Endodermal cell (in vitro differentiated cells): ENCODE results near the gene ATP6AP1. TPM values are rescaled to one million over a fixed set of nuclear protein-coding genes. Genes with fewer than 3 reads are reported as not detected.

Source experiments
- DNase-seq: peaks from one replicate; pipeline ENCODE4 v3.0.0-alpha.2; 2017
- H3K27ac ChIP-seq: 2 replicates; pipeline ENCODE4 v1.5.1; 2013; ENCODE audit warnings: mild to moderate bottlenecking, low read depth, low read length, moderate library complexity
- H3K27me3 ChIP-seq: 2 replicates; pipeline ENCODE4 v1.6.1; 2013; ENCODE audit warnings: mild to moderate bottlenecking, low read length, moderate library complexity; ENCODE audit not compliant: insufficient read depth, control insufficient read depth, poor library complexity, severe bottlenecking
- H3K36me3 ChIP-seq: 2 replicates; pipeline ENCODE4 v1.7.0; 2013; ENCODE audit warnings: mild to moderate bottlenecking, low read length, moderate library complexity; ENCODE audit not compliant: control insufficient read depth, insufficient read depth
- H3K4me1 ChIP-seq: one replicate; pipeline ENCODE4 v1.7.0; 2013; ENCODE audit warnings: low read length; ENCODE audit not compliant: control insufficient read depth, insufficient read depth
- H3K4me3 ChIP-seq: 2 replicates; pipeline ENCODE4 v1.5.1; 2013; ENCODE audit warnings: mild to moderate bottlenecking, low read length, moderate library complexity
- H3K9ac ChIP-seq: 2 replicates; pipeline ENCODE4 v1.6.1; 2013; ENCODE audit warnings: mild to moderate bottlenecking, low read length, moderate library complexity; ENCODE audit not compliant: poor library complexity, severe bottlenecking; ENCODE audit errors: extremely low read depth
- H3K9me3 ChIP-seq: 2 replicates; pipeline ENCODE4 v1.6.1; 2013; ENCODE audit warnings: mild to moderate bottlenecking, low read length, moderate library complexity; ENCODE audit not compliant: control insufficient read depth
- H3K27ac Mint-ChIP-seq: 2 replicates; pipeline ENCODE4 v1.8.0; 2020; ENCODE audit warnings: mixed read lengths
- H3K27me3 Mint-ChIP-seq: 2 replicates; pipeline ENCODE4 v1.8.0; 2021; ENCODE audit warnings: mild to moderate bottlenecking, mixed read lengths; ENCODE audit not compliant: insufficient read depth
- H3K36me3 Mint-ChIP-seq: 2 replicates; pipeline ENCODE4 v1.8.0; 2020; ENCODE audit warnings: low read depth, mixed read lengths
- H3K4me1 Mint-ChIP-seq: 2 replicates; pipeline ENCODE4 v1.8.0; 2020; ENCODE audit warnings: mixed read lengths
- H3K4me3 Mint-ChIP-seq: 2 replicates; pipeline ENCODE4 v1.8.0; 2020; ENCODE audit warnings: mild to moderate bottlenecking, moderate library complexity, mixed read lengths
- H3K9me3 Mint-ChIP-seq: 2 replicates; pipeline ENCODE4 v1.8.0; 2020; ENCODE audit warnings: mild to moderate bottlenecking, mixed read lengths
- WGBS, 2 experiments: methylation state at CpG; one replicate each; pipeline versions ENCODE4 v1.1.5 to v1.1.7; 2013; ENCODE audit warnings: missing lambda C conversion rate in 2 of 2, mixed read lengths in 1 of 2; ENCODE audit not compliant: insufficient coverage in 1 of 2, insufficient read length in 1 of 2; 5-methylcytosine and 5-hydroxymethylcytosine counted together
- total RNA-seq, 2 donors: library from RNA; stranded (reverse); fragmentation: NEBNext Ultra II Directional in 1 of 2; extraction: Animal tissue kit (Norgen Biotek cat#: 25700) in 1 of 2; gene quantifications; 2 replicates in 1 of 2; 3 replicates in 1 of 2; pipeline ENCODE4 v1.2.1, GENCODE V29; 2021
- TF ChIP-seq, protein P1 (sequence below): fragments of 200-600 bp; sonication (generic); conservative IDR thresholded peaks from 2 replicates; pipeline ENCODE4 v1.5.0; 2021; ENCODE audit warnings: antibody characterized with exemption, mild to moderate bottlenecking

Gene ATP6AP1
- total RNA-seq, 2 donors from 2014 or later = 61.6 to 66.8 TPM

DNA sequence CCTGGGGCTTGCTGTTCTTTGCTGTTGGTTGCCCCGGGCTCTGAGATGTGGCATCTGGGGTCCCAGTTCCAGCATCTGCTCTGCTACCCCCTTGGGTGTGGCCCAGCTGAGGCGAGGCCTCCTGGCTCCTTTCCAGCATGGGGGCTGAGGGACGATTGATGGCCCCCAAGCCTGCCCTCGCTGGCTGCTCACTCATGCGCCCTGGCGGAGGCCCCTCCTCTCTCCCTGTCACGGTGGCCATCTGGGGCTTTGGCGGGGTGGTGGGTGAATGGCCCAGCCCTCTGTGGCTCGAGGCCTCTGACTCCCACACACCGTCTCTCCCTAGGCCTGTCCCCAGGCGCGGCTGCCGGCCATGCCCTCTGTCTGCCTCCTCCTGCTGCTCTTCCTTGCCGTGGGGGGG is 31.4 kb downstream of the ATP6AP1 start:
- Mint-ChIP-seq H3K4me3 (peak overlapping the region; percentile 70), H3K27me3 (peaks cover 3% of the 10 kb centered on the region), H3K36me3 (peaks cover 8% of the 10 kb centered on the region), H3K9me3 (peaks cover 60% of the 10 kb centered on the region), H3K27ac (no peak overlapping the region), H3K4me1 (no peaks in the 10 kb centered on the region)
- H3K9ac ChIP-seq = no peak overlapping the region
- H3K27ac ChIP-seq = peak overlapping the region; percentile 81
- H3K36me3 ChIP-seq = no peaks in the 10 kb centered on the region
- peak overlapping the region; percentile 80 for H3K4me3 ChIP-seq
- no peaks in the 10 kb centered on the region for H3K27me3 ChIP-seq
- H3K9me3 ChIP-seq = no peaks in the 10 kb centered on the region
- DNase-seq = no peak
- H3K4me1 ChIP-seq = no peaks in the 10 kb centered on the region
- TF ChIP-seq, protein P1, sequence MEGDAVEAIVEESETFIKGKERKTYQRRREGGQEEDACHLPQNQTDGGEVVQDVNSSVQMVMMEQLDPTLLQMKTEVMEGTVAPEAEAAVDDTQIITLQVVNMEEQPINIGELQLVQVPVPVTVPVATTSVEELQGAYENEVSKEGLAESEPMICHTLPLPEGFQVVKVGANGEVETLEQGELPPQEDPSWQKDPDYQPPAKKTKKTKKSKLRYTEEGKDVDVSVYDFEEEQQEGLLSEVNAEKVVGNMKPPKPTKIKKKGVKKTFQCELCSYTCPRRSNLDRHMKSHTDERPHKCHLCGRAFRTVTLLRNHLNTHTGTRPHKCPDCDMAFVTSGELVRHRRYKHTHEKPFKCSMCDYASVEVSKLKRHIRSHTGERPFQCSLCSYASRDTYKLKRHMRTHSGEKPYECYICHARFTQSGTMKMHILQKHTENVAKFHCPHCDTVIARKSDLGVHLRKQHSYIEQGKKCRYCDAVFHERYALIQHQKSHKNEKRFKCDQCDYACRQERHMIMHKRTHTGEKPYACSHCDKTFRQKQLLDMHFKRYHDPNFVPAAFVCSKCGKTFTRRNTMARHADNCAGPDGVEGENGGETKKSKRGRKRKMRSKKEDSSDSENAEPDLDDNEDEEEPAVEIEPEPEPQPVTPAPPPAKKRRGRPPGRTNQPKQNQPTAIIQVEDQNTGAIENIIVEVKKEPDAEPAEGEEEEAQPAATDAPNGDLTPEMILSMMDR = no peak
- 84 to 100% methylated on average over 2 to 14 of the region's 14 CpGs for WGBS, 2 experiments

DNA sequence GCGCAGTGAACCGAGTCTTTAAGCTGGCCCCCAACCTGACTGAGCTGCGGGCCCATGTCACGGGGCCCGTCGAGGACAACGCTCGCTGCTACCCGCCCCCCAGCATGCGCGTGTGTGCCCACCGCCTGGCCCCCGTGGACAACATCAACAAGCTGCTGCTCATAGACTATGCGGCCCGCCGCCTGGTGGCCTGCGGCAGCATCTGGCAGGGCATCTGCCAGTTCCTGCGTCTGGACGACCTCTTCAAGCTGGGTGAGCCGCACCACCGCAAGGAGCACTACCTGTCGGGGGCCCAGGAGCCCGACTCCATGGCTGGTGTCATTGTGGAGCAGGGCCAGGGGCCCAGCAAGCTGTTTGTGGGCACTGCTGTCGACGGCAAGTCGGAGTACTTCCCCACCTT is 31.8 kb downstream of the ATP6AP1 start:
- TF ChIP-seq, protein P1 = peak; percentile 23
- Mint-ChIP-seq H3K9me3 (peaks cover 61% of the 10 kb centered on the region), H3K27me3 (peaks cover 3% of the 10 kb centered on the region), H3K4me3 (peak overlapping the region; percentile 70), H3K27ac (no peak overlapping the region), H3K36me3 (peaks cover 8% of the 10 kb centered on the region), H3K4me1 (no peaks in the 10 kb centered on the region)
- no peak for DNase-seq
- H3K9me3 ChIP-seq = no peaks in the 10 kb centered on the region
- no peak overlapping the region for H3K9ac ChIP-seq
- no peak overlapping the region for H3K27ac ChIP-seq
- no peaks in the 10 kb centered on the region for H3K27me3 ChIP-seq
- WGBS, 2 experiments = 90 to 95% methylated on average over 4 to 26 of the region's 26 CpGs
- H3K4me3 ChIP-seq = no peak overlapping the region
- no peaks in the 10 kb centered on the region for H3K36me3 ChIP-seq
- H3K4me1 ChIP-seq = no peaks in the 10 kb centered on the region

DNA sequence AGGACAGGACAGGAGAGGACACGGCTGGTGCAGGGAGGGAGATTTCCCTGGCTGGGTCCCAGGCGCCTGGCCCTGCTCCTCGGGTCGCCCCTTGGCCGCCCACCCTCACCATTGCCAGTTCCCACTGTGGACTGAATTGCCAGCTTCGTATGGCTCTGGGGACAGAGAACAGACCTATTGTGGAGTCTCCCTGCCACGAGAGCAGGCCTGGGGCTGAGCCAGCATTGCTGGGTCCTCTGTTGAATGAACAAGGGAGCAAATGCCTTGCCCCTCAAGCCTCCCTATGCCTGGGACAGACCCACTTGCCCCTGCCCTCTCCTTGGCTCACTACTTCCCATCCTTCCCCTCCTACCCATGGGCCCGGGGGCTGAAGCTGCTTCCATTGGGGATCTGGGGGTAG is 33.9 kb downstream of the ATP6AP1 start:
- Mint-ChIP-seq H3K9me3 (peaks cover 54% of the 10 kb centered on the region), H3K4me1 (no peaks in the 10 kb centered on the region), H3K4me3 (no peak overlapping the region), H3K36me3 (peaks cover 8% of the 10 kb centered on the region), H3K27me3 (peaks cover 1% of the 10 kb centered on the region), H3K27ac (no peak overlapping the region)
- DNase-seq = no peak
- TF ChIP-seq, protein P1 = no peak
- Histone ChIP-seq H3K4me1 (no peaks in the 10 kb centered on the region), H3K9ac (no peak overlapping the region), H3K36me3 (no peaks in the 10 kb centered on the region), H3K27ac (no peak overlapping the region), H3K27me3 (no peaks in the 10 kb centered on the region), H3K4me3 (no peak overlapping the region), H3K9me3 (no peaks in the 10 kb centered on the region)
- WGBS, 2 experiments = 97% methylated on average over 7 of the region's 8 CpGs; no CpG with 5 or more reads in 1 of the 2 experiments
